Measurements from ENCODE around the gene ESRRG. TPM values are rescaled to one million over a fixed set of nuclear protein-coding genes. Genes with fewer than 3 reads are reported as not detected.

Gene ESRRG
- total and polyA plus RNA-seq, 2 of the 8 experiments (the other 6 are each of a cell fraction or from before 2014, with no cell fraction given) = 0.59 to 1.4 TPM

DNA sequence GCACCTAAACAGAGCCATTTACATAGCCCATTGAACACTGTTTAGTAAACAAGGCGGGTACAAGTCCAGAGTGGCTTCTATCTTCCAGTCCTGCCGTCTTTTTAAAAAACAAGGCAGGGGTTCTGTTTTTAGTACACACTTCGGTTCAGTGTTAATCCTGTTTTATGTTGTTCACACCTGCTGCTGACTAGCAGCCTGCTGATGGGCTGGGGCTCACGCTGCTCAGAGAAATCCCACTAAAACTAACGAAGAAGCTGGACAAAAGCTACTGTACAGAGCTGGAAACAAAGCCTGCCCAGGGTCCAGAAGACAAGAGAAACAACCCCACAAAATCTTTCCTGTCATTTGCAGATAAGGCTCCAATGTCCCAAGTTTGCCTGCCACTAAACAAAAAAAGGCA is 13.2 kb downstream of the ESRRG start:
- no peak overlapping the region for H3K4ac ChIP-seq (replicated peaks; ENCODE audit: insufficient read length, low read depth, low read length)
- H3K4me2 ChIP-seq (ENCODE audit: insufficient read depth in 1 of 2, low read depth in 2 of 2, low read length in 2 of 2) = no peak overlapping the region
- ChIA-PET POLR2A (ENCODE audit: partially characterized antibody) (no interaction called here), CTCF (ENCODE audit: partially characterized antibody) (interaction anchor here (0.6 to 2.8 kb wide), 3 partner anchors 12 to 652 kb away, joined by 3 to 6 read pairs (median 4); no protein-coding TSS in a partner anchor)
- H3K4me3 ChIP-seq (ENCODE audit: extremely low read depth in 1 of 4, insufficient read depth in 2 of 4, low read depth in 3 of 4, low read length in 4 of 4) = no peak overlapping the region
- H3K23ac ChIP-seq (ENCODE audit: insufficient read length) = no peak overlapping the region
- no peak overlapping the region for H3K56ac ChIP-seq (replicated peaks; ENCODE audit: insufficient read length, low read depth, low read length)
- H4K5ac ChIP-seq (ENCODE audit: insufficient read length, low read depth, low read length) = no peak overlapping the region
- H2AK5ac ChIP-seq (ENCODE audit: low read depth, low read length) = no peak overlapping the region
- H3K27ac ChIP-seq (ENCODE audit: low read depth, low read length) = no peak overlapping the region
- H2AFZ ChIP-seq (ENCODE audit: low read length) = no peak overlapping the region
- TF ChIP-seq RXRA (IDR thresholded peaks at IDR 0.05; ENCODE audit: insufficient read depth, low read depth, low read length) (no peak), EP300 (IDR thresholded peaks at IDR 0.05; ENCODE audit: borderline replicate concordance in 1 of 2, low read depth in 2 of 2, low read length in 2 of 2) (no peak)
- H2BK120ac ChIP-seq (replicated peaks; ENCODE audit: low read depth, low read length) = no peak overlapping the region
- no peak overlapping the region for H2BK12ac ChIP-seq (ENCODE audit: low read depth, low read length)
- no peak overlapping the region for H4K91ac ChIP-seq (replicated peaks; ENCODE audit: insufficient read length, low read length)
- H3K14ac ChIP-seq (ENCODE audit: insufficient read length) = no peak overlapping the region
- DNase-seq (ENCODE audit: low read depth in 1 of 2, low spot score in 2 of 2) = no peak
- H2BK20ac ChIP-seq (ENCODE audit: low read length) = no peak overlapping the region
- no peaks in the 10 kb centered on the region for H3K23me2 ChIP-seq (ENCODE audit: low read depth, low read length)
- no peaks in the 10 kb centered on the region for H3K9me3 ChIP-seq (ENCODE audit: insufficient read depth in 2 of 2, low read depth in 1 of 2, low read length in 1 of 2)
- H3K18ac ChIP-seq (ENCODE audit: extremely low read depth, low read length) = no peak overlapping the region
- 77% methylated on average over 5 of the region's 5 CpGs; no CpG with 5 or more reads in 1 of the 2 experiments for WGBS, 2 experiments (ENCODE audit: extremely low coverage in 1 of 2, insufficient coverage in 1 of 2, insufficient read length in 1 of 2, insufficient replicate concordance in 2 of 2, low coverage in 1 of 2, low lambda C conversion rate in 2 of 2, missing lambda C conversion rate in 1 of 2)
- no peak overlapping the region for H2BK5ac ChIP-seq (ENCODE audit: low read depth, low read length)
- H3K9ac ChIP-seq (replicated peaks in 1 of 4; ENCODE audit: extremely low read depth in 1 of 4, low read depth in 3 of 4, low read length in 3 of 4) = no peak overlapping the region
- FAIRE-seq = no peak
- H3K79me2 ChIP-seq (ENCODE audit: control insufficient read depth in 1 of 2, insufficient read depth in 2 of 2, low read length in 2 of 2) = no peaks in the 10 kb centered on the region
- no peaks in the 10 kb centered on the region for H3K27me3 ChIP-seq (replicated peaks in 1 of 4; ENCODE audit: control insufficient read depth in 3 of 4, extremely low read depth in 1 of 4, insufficient read depth in 3 of 4, low read length in 3 of 4)
- H3K4me1 ChIP-seq (replicated peaks in 1 of 4; ENCODE audit: control insufficient read depth in 3 of 4, insufficient read depth in 4 of 4, low read length in 3 of 4) = peaks cover 0 to 10% (median 5%) of the 10 kb centered on the region in 4 experiments; a peak in 5 of 7 replicates
- no peak overlapping the region for H4K8ac ChIP-seq (ENCODE audit: extremely low read depth, insufficient read depth, low read length)
- no peaks in the 10 kb centered on the region for H4K20me1 ChIP-seq (replicated peaks in 1 of 2; ENCODE audit: control insufficient read depth in 1 of 2, insufficient read depth in 2 of 2, low read length in 2 of 2)
- H3K79me1 ChIP-seq (ENCODE audit: low read depth, low read length) = no peaks in the 10 kb centered on the region
- H3K36me3 ChIP-seq (ENCODE audit: control insufficient read depth in 2 of 4, insufficient read depth in 4 of 4, low read length in 3 of 4) = no peaks in the 10 kb centered on the region
- H2BK15ac ChIP-seq (ENCODE audit: low read length) = no peak overlapping the region

All from H1 (cell line).